ENCODE data around the gene NES.

Gene NES

GRCh38 chr1:156618853-156619581, 58.2 kb downstream of the NES start, which contains the start of gene HAPLN2:
TSS of gene HAPLN2 (plus strand) at chr1:156619415. CDS start at chr1:156623491, 4,076 bp downstream.
- DNase-seq (ENCODE audit: low read depth) = peak; percentile 17
